Tibial nerve (tissue), 4 donors: Measurements from ENCODE around the gene MANSC1. TPM values are rescaled to one million over a fixed set of nuclear protein-coding genes. Genes with fewer than 3 reads are reported as not detected.

ENCODE experiments used
- DNase-seq, 2 donors: peaks; one replicate each; pipeline ENCODE4 v3.0.0-alpha.2; 2019; ENCODE audit warnings: low spot score in 2 of 2
- H3K27ac ChIP-seq, 4 donors: fragments of 200-600 bp; sonication (generic) in 3 of 4; one replicate each; pipeline ENCODE4 v1.5.1; 2017 to 2019; ENCODE audit warnings: mild to moderate bottlenecking in 1 of 4
- H3K27me3 ChIP-seq, 2 donors: fragments of 200-600 bp; sonication (generic) in 1 of 2; one replicate each; pipeline versions ENCODE4 v1.5.1 to v1.6.0; 2017 to 2019
- H3K36me3 ChIP-seq, 3 donors: fragments of 200-600 bp; sonication (generic); one replicate each; pipeline ENCODE4 v1.5.1; 2018 to 2019
- H3K4me1 ChIP-seq, 4 donors: fragments of 200-600 bp; sonication (generic) in 3 of 4; one replicate each; pipeline ENCODE4 v1.5.1; 2017 to 2019
- H3K4me3 ChIP-seq, 4 donors: fragments of 200-600 bp; sonication (generic) in 3 of 4; one replicate each; pipeline ENCODE4 v1.5.1; 2017 to 2019; ENCODE audit warnings: mild to moderate bottlenecking in 1 of 4, moderate library complexity in 1 of 4
- H3K9me3 ChIP-seq, 4 donors: fragments of 200-600 bp; sonication (generic) in 3 of 4; one replicate each; pipeline ENCODE4 v1.5.1; 2017 to 2019
- EP300 ChIP-seq, 2 donors: sonication (generic); formaldehyde crosslinking; IDR thresholded peaks; one replicate each; pipeline ENCODE4 v1.6.1; 2017; ENCODE audit warnings: antibody characterized with exemption in 2 of 2, mild to moderate bottlenecking in 1 of 2
- POLR2A ChIP-seq, 2 donors: fragments of 450-650 bp; IDR thresholded peaks; one replicate each; pipeline ENCODE4 v1.6.1; 2017; ENCODE audit warnings: antibody characterized with exemption in 2 of 2, mild to moderate bottlenecking in 2 of 2, moderate library complexity in 2 of 2
- WGBS, 2 donors: methylation state at CpG; one replicate each; pipeline ENCODE4 v1.1.5; 2018; 5-methylcytosine and 5-hydroxymethylcytosine counted together
- total RNA-seq, 4 donors: library from RNA; depleted of rRNA; stranded (reverse); fragments of >200 nt; gene quantifications; one replicate each; pipeline ENCODE4 v1.1.0, GENCODE V29; 2016
- TF ChIP-seq, protein P1 (sequence below), 5 experiments: fragments of 200-600 bp in 3 of 5; fragments of 450-650 bp in 2 of 5; sonication (generic) in 3 of 5; IDR thresholded peaks; one replicate each; pipeline ENCODE4 v1.5.1; 2016 to 2019; ENCODE audit warnings: antibody characterized with exemption in 5 of 5, mild to moderate bottlenecking in 3 of 5, moderate library complexity in 2 of 5

MANSC1 gene
- total RNA-seq, 4 donors from 2014 or later = 7.9 to 11.6 (median 9.6) TPM

DNA sequence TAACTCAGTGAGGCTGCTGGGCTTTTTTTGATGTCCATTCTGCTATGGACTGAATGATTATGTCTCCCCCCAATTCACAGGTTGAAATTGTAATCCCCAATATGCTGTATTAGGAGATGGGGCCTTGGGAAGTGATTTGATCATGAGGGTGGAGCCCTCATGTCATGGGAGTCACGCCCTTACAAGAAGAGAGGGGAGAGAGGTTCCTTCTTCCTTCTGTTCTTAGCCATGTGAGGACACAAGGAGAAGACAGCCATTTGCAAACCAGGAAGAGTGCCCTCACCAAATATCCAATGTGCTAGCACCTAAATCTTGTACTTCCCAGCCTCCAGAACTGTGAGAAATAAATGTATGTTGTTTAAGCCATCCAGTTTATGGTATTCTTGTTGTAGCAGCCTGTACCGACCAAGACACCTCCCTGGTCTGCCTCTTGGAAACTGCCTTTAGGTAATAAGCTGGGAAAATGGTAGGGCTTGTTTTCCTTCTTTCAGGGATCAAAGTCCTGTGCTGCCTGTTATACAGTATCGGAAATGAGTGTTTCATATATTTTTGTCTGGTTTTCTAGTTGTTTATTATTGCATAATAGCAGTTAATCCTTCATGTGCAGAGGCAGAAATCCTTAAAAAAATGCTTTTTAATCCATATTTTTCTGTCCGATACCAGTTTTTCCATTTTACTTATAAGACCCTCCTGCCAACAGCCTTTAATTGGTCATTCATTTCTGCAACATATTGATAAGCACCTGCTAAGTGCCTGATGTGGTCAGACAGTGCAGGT, 23.1 kb upstream of the MANSC1 start:
- Histone ChIP-seq H3K4me1 (peaks cover 0 to 10% (median 0%) of the 10 kb centered on the region in 4 donors), H3K36me3 (peaks cover 0 to 19% (median 0%) of the 10 kb centered on the region in 3 donors), H3K4me3 (no peak overlapping the region), H3K27ac (no peak overlapping the region), H3K9me3 (no peaks in the 10 kb centered on the region), H3K27me3 (no peaks in the 10 kb centered on the region)
- 89 to 90% methylated on average over 4 of the region's 4 CpGs for WGBS, 2 donors
- TF ChIP-seq POLR2A (IDR thresholded peaks at IDR 0.05) (no peak), EP300 (IDR thresholded peaks at IDR 0.05) (no peak)
- TF ChIP-seq, protein P1, sequence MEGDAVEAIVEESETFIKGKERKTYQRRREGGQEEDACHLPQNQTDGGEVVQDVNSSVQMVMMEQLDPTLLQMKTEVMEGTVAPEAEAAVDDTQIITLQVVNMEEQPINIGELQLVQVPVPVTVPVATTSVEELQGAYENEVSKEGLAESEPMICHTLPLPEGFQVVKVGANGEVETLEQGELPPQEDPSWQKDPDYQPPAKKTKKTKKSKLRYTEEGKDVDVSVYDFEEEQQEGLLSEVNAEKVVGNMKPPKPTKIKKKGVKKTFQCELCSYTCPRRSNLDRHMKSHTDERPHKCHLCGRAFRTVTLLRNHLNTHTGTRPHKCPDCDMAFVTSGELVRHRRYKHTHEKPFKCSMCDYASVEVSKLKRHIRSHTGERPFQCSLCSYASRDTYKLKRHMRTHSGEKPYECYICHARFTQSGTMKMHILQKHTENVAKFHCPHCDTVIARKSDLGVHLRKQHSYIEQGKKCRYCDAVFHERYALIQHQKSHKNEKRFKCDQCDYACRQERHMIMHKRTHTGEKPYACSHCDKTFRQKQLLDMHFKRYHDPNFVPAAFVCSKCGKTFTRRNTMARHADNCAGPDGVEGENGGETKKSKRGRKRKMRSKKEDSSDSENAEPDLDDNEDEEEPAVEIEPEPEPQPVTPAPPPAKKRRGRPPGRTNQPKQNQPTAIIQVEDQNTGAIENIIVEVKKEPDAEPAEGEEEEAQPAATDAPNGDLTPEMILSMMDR (IDR thresholded peaks at IDR 0.05) = no peak
- DNase-seq = no peak

DNA sequence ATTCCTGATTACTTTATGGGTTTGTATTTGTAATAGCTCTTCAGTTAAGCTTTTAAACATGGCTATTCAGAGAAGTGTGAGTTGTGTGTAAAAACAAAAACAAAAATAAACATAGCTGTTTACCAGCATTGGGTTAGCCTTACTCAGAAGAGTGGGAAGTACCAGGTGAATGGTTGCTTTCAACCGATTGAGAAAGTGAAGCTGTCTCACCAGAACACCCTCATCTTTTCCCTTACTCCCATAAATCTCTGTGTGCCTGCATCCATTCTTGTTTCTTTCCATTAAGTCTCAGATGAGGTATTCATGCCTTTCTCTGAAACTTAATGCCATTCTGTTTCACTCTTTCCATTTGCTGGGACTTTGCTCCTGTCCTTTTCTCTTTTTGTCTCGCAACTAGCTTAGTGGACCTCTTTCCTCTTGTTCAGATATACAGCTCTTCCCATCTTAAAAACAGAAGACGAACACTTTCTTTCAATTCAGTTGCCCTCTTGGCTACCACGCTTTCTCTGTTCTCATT, 17.5 kb upstream of the MANSC1 start:
- TF ChIP-seq, protein P1 (IDR thresholded peaks at IDR 0.05) = no peak
- TF ChIP-seq EP300 (IDR thresholded peaks at IDR 0.05) (no peak), POLR2A (IDR thresholded peaks at IDR 0.05) (no peak)

GRCh38 chr12:12366701-12367481, 16.8 kb upstream of the MANSC1 start:
- peak overlapping the region in 2 of 4 donors; percentile 79 to 84 for H3K27ac ChIP-seq
- no peak for DNase-seq

More for the DNA sequence above, 17.5 kb upstream of the MANSC1 start:
- 91 to 92% methylated on average over 4 of the region's 4 CpGs for WGBS, 2 donors
- DNase-seq = no peak
- peaks cover 0 to 30% (median 0%) of the 10 kb centered on the region in 3 donors for H3K36me3 ChIP-seq
- peak overlapping the region in 2 of 4 donors; percentile 45 to 84 for H3K27ac ChIP-seq
- no peaks in the 10 kb centered on the region for H3K27me3 ChIP-seq
- H3K9me3 ChIP-seq = no peaks in the 10 kb centered on the region
- H3K4me3 ChIP-seq = no peak overlapping the region
- H3K4me1 ChIP-seq = peaks cover 0 to 34% (median 3%) of the 10 kb centered on the region in 4 donors

GRCh38 chr12:12365931-12366431, 15.9 kb upstream of the MANSC1 start:
- H3K27me3 ChIP-seq = no peaks in the 10 kb centered on the region
- no peak for TF ChIP-seq POLR2A (IDR thresholded peaks at IDR 0.05)
- peak in 1 of 2 donors; percentile 14 for TF ChIP-seq EP300 (IDR thresholded peaks at IDR 0.05)
- no peak for DNase-seq
- H3K4me3 ChIP-seq = no peak overlapping the region
- H3K36me3 ChIP-seq = peaks cover 0 to 23% (median 0%) of the 10 kb centered on the region in 3 donors
- H3K9me3 ChIP-seq = no peaks in the 10 kb centered on the region
- H3K4me1 ChIP-seq = peaks cover 0 to 34% (median 3%) of the 10 kb centered on the region in 4 donors
- peak overlapping the region in 2 of 4 donors; percentile 79 to 84 for H3K27ac ChIP-seq
- 30 to 33% methylated on average over 4 of the region's 4 CpGs for WGBS, 2 donors

More at GRCh38 chr12:12366701-12367481, 16.8 kb upstream of the MANSC1 start:
- Histone ChIP-seq H3K36me3 (peaks cover 0 to 24% (median 0%) of the 10 kb centered on the region in 3 donors), H3K9me3 (no peaks in the 10 kb centered on the region), H3K4me3 (no peak overlapping the region), H3K27me3 (no peaks in the 10 kb centered on the region), H3K4me1 (peaks cover 0 to 34% (median 3%) of the 10 kb centered on the region in 4 donors)
- 72 to 73% methylated on average over 4 of the region's 4 CpGs for WGBS, 2 donors
- no peak for TF ChIP-seq EP300 (IDR thresholded peaks at IDR 0.05)
- no peak for TF ChIP-seq POLR2A (IDR thresholded peaks at IDR 0.05)
- TF ChIP-seq, protein P1 (IDR thresholded peaks at IDR 0.05) = no peak

DNA sequence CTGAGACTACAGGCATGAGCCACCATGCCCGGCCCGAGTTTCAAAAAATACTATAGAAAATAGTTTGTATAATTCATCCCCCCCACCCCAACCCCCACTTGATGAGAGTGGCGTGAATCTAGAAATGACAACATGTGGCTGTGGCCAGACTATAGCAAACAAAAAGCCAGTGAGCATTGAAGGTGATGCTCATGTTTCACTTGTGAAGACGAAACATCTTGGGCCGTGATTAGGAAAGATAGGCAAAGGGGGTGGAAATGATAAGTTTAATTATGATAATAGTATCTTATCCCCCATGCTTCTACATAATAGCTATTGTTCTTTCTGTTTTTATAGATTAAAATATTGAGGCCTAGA, 15.4 kb upstream of the MANSC1 start:
- no peak for TF ChIP-seq EP300 (IDR thresholded peaks at IDR 0.05)
- no peak for TF ChIP-seq POLR2A (IDR thresholded peaks at IDR 0.05)
- TF ChIP-seq, protein P1 (IDR thresholded peaks at IDR 0.05) = no peak
- Histone ChIP-seq H3K27ac (peak overlapping the region in 2 of 4 donors; percentile 79 to 84), H3K4me3 (no peak overlapping the region), H3K4me1 (peaks cover 0 to 34% (median 3%) of the 10 kb centered on the region in 4 donors), H3K9me3 (no peaks in the 10 kb centered on the region), H3K27me3 (no peaks in the 10 kb centered on the region), H3K36me3 (peaks cover 0 to 23% (median 0%) of the 10 kb centered on the region in 3 donors)
- WGBS, 2 donors = 70 to 74% methylated on average over 5 of the region's 5 CpGs
- no peak for DNase-seq
